Measurements from ENCODE around the gene LSMEM2.

GRCh38 chr3:50251220-50251619, 27.7 kb upstream of the LSMEM2 start:
- TF ChIP-seq, protein P1, sequence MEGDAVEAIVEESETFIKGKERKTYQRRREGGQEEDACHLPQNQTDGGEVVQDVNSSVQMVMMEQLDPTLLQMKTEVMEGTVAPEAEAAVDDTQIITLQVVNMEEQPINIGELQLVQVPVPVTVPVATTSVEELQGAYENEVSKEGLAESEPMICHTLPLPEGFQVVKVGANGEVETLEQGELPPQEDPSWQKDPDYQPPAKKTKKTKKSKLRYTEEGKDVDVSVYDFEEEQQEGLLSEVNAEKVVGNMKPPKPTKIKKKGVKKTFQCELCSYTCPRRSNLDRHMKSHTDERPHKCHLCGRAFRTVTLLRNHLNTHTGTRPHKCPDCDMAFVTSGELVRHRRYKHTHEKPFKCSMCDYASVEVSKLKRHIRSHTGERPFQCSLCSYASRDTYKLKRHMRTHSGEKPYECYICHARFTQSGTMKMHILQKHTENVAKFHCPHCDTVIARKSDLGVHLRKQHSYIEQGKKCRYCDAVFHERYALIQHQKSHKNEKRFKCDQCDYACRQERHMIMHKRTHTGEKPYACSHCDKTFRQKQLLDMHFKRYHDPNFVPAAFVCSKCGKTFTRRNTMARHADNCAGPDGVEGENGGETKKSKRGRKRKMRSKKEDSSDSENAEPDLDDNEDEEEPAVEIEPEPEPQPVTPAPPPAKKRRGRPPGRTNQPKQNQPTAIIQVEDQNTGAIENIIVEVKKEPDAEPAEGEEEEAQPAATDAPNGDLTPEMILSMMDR (conservative IDR thresholded peaks at IDR 0.05; ENCODE audit: low read depth in 2 of 2), result no peak
- no peak for TF ChIP-seq EZH2 (IDR thresholded peaks at IDR 0.05; ENCODE audit: low read depth, unreplicated experiment)
- no peak for TF ChIP-seq POLR2AphosphoS5 (IDR thresholded peaks at IDR 0.05; ENCODE audit: low read depth)
- no peak for TF ChIP-seq EZH2phosphoT487 (IDR thresholded peaks at IDR 0.05; ENCODE audit: unreplicated experiment)
- no peak for TF ChIP-seq CREB1 (CRISPR knock-in tag; IDR thresholded peaks at IDR 0.05; ENCODE audit: low read depth)
- TF ChIP-seq ZNF114 (CRISPR knock-in tag; IDR thresholded peaks at IDR 0.05), result no peak
- no peak for TF ChIP-seq JUNB (IDR thresholded peaks at IDR 0.05; ENCODE audit: unreplicated experiment)

All from GM23338 (cell line).